ENCODE results near the gene TNK2. TPM values are rescaled to one million over a fixed set of nuclear protein-coding genes. Genes with fewer than 3 reads are reported as not detected.
"Not testable (repeated sequence)": the region's sequence is repeated elsewhere in the genome, so short reads cannot be mapped to it uniquely, and the experiment has no call there.

The TNK2 gene
- total RNA-seq, 3 donors from 2014 or later (not counting 1 experiment from before 2014, with no cell fraction given) = 169 to 207 (median 171) TPM

GRCh38 chr3:195933044-195933430, 24.7 kb upstream of the TNK2 start:
- H3K4me1 ChIP-seq (ENCODE audit: control insufficient read depth, insufficient read depth, low read length); H3K4me3 ChIP-seq (ENCODE audit: low read length); ATAC-seq; H3K36me3 ChIP-seq (ENCODE audit: control insufficient read depth, insufficient read depth, low read length); H3K4me3 Mint-ChIP-seq; H3K27me3 ChIP-seq (ENCODE audit: control insufficient read depth, insufficient read depth, low read length); H3K9me3 Mint-ChIP-seq; intact Hi-C loops (cut with micrococcal nuclease); H3K36me3 Mint-ChIP-seq; H3K27ac Mint-ChIP-seq; H3K27ac ChIP-seq (ENCODE audit: low read length); H3K4me1 Mint-ChIP-seq; H3K27me3 Mint-ChIP-seq (ENCODE audit: low read depth in 2 of 2); DNase-seq; H3K9me3 ChIP-seq (ENCODE audit: control insufficient read depth, insufficient read depth, low read length): not testable (repeated sequence)
- 90% methylated on average over 6 of the region's 6 CpGs for WGBS (ENCODE audit: insufficient coverage)

GRCh38 chr3:195932418-195933043, 24.2 kb upstream of the TNK2 start:
- Histone ChIP-seq H3K9me3 (ENCODE audit: control insufficient read depth, insufficient read depth, low read length) (no peaks in the 10 kb centered on the region), H3K4me1 (ENCODE audit: control insufficient read depth, insufficient read depth, low read length) (no peaks in the 10 kb centered on the region), H3K27me3 (ENCODE audit: control insufficient read depth, insufficient read depth, low read length) (no peaks in the 10 kb centered on the region), H3K4me3 (ENCODE audit: low read length) (no peak overlapping the region), H3K27ac (ENCODE audit: low read length) (no peak overlapping the region), H3K36me3 (ENCODE audit: control insufficient read depth, insufficient read depth, low read length) (no peaks in the 10 kb centered on the region)
- Mint-ChIP-seq H3K27me3 (ENCODE audit: low read depth in 2 of 2) (no peaks in the 10 kb centered on the region), H3K27ac (no peak overlapping the region), H3K4me1 (no peaks in the 10 kb centered on the region), H3K36me3 (no peaks in the 10 kb centered on the region), H3K9me3 (no peaks in the 10 kb centered on the region), H3K4me3 (no peak overlapping the region)
- intact Hi-C loops (cut with micrococcal nuclease) = no loop called here
- ATAC-seq = no peak
- TF ChIP-seq, protein P1, sequence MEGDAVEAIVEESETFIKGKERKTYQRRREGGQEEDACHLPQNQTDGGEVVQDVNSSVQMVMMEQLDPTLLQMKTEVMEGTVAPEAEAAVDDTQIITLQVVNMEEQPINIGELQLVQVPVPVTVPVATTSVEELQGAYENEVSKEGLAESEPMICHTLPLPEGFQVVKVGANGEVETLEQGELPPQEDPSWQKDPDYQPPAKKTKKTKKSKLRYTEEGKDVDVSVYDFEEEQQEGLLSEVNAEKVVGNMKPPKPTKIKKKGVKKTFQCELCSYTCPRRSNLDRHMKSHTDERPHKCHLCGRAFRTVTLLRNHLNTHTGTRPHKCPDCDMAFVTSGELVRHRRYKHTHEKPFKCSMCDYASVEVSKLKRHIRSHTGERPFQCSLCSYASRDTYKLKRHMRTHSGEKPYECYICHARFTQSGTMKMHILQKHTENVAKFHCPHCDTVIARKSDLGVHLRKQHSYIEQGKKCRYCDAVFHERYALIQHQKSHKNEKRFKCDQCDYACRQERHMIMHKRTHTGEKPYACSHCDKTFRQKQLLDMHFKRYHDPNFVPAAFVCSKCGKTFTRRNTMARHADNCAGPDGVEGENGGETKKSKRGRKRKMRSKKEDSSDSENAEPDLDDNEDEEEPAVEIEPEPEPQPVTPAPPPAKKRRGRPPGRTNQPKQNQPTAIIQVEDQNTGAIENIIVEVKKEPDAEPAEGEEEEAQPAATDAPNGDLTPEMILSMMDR (IDR thresholded peaks at IDR 0.05) = no peak
- 99% methylated on average over 8 of the region's 9 CpGs for WGBS (ENCODE audit: insufficient coverage)
- no peak for DNase-seq

DNA sequence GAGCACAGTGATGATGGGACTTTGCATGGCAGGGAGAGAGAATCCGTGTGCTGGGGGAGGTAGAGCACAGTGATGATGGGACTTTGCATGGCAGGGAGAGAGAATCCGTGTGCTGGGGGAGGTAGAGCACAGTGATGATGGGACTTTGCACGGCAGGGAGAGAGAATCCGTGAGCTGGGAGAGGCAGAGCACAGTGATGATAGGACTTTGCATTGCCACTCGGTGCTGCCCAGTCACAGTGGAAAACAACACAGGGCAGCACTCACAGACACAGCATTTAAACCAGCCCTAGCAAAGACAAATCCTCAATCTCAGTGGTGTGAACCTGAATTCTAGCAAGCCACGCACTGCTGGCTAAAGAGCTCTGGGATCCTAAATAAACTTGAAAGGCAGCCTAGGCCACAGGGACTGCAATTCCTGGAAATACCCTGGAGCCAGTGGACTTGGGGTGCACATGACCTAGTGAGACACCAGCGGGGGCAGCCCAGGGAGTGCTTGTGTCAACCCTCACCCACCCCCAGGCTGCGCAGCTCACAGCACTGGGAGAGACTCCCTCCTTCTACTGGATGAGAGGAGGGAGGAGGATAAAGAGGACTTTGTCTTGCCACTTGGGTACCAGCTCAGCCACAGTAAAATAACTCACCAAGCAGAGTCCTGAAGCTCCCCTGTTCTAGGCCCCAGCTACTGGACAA, 23.4 kb upstream of the TNK2 start:
- no peak overlapping the region for H3K27ac Mint-ChIP-seq
- no peak for ATAC-seq

DNA sequence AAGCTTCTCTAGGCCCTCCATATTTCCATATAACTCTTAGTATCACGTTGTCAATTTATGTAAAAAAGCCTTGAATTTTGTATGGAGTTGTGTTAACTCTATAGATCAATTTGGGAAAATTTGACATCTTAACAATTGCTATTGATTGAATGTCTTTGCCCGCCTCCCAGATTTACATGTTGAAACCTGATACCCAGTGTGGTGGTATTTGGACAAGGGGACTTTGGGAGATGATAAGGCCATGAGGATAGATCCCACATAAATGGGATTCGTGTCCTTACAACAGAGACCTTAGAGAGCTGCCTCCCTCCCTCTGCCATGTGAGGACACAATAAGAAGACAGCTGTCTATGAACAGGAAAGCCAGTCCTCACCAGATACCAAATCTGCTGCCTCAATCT, 21.1 kb upstream of the TNK2 start:
- ATAC-seq (no peak), DNase-seq (no peak)
- H3K9me3 Mint-ChIP-seq = no peaks in the 10 kb centered on the region
- Histone ChIP-seq H3K4me1 (ENCODE audit: control insufficient read depth, insufficient read depth, low read length) (no peaks in the 10 kb centered on the region), H3K27me3 (ENCODE audit: control insufficient read depth, insufficient read depth, low read length) (no peaks in the 10 kb centered on the region), H3K4me3 (ENCODE audit: low read length) (no peak overlapping the region), H3K9me3 (ENCODE audit: control insufficient read depth, insufficient read depth, low read length) (no peaks in the 10 kb centered on the region), H3K36me3 (ENCODE audit: control insufficient read depth, insufficient read depth, low read length) (no peaks in the 10 kb centered on the region), H3K27ac (ENCODE audit: low read length) (no peak overlapping the region)
- no peaks in the 10 kb centered on the region for H3K4me1 Mint-ChIP-seq
- intact Hi-C loops (cut with micrococcal nuclease) = no loop called here
- TF ChIP-seq, protein P1 (IDR thresholded peaks at IDR 0.05) = no peak
- H3K27ac Mint-ChIP-seq = no peak overlapping the region
- no peaks in the 10 kb centered on the region for H3K27me3 Mint-ChIP-seq (ENCODE audit: low read depth in 2 of 2)
- no peak overlapping the region for H3K4me3 Mint-ChIP-seq
- H3K36me3 Mint-ChIP-seq = no peaks in the 10 kb centered on the region
- WGBS (ENCODE audit: insufficient coverage) = 92% methylated on average over 1 of the region's 3 CpGs

More for the DNA sequence above, 23.4 kb upstream of the TNK2 start:
- Mint-ChIP-seq H3K4me1 (no peaks in the 10 kb centered on the region), H3K27me3 (ENCODE audit: low read depth in 2 of 2) (no peaks in the 10 kb centered on the region), H3K4me3 (no peak overlapping the region), H3K9me3 (no peaks in the 10 kb centered on the region), H3K36me3 (no peaks in the 10 kb centered on the region)
- no peaks in the 10 kb centered on the region for H3K9me3 ChIP-seq (ENCODE audit: control insufficient read depth, insufficient read depth, low read length)
- no peaks in the 10 kb centered on the region for H3K27me3 ChIP-seq (ENCODE audit: control insufficient read depth, insufficient read depth, low read length)
- H3K27ac ChIP-seq (ENCODE audit: low read length) = no peak overlapping the region
- TF ChIP-seq, protein P1 (IDR thresholded peaks at IDR 0.05) = no peak
- no peak overlapping the region for H3K4me3 ChIP-seq (ENCODE audit: low read length)
- intact Hi-C loops (cut with micrococcal nuclease) = no loop called here
- 95% methylated on average over 7 of the region's 8 CpGs for WGBS (ENCODE audit: insufficient coverage)
- no peak for DNase-seq
- H3K4me1 ChIP-seq (ENCODE audit: control insufficient read depth, insufficient read depth, low read length) = no peaks in the 10 kb centered on the region
- H3K36me3 ChIP-seq (ENCODE audit: control insufficient read depth, insufficient read depth, low read length) = no peaks in the 10 kb centered on the region

Measured in natural killer cell (primary cell).